GM20000 (cell line): Measurements from ENCODE around the gene MVB12B.

Experiments
- DNase-seq: peaks from one replicate; pipeline ENCODE4 v3.0.0; 2012; ENCODE audit warnings: low spot score
- CTCF ChIP-seq: IDR thresholded peaks from 2 replicates; pipeline ENCODE4 v1.5.1; 2012; ENCODE audit warnings: mild to moderate bottlenecking, control low read depth; ENCODE audit errors: extremely low read depth, missing control alignments

The MVB12B gene

DNA sequence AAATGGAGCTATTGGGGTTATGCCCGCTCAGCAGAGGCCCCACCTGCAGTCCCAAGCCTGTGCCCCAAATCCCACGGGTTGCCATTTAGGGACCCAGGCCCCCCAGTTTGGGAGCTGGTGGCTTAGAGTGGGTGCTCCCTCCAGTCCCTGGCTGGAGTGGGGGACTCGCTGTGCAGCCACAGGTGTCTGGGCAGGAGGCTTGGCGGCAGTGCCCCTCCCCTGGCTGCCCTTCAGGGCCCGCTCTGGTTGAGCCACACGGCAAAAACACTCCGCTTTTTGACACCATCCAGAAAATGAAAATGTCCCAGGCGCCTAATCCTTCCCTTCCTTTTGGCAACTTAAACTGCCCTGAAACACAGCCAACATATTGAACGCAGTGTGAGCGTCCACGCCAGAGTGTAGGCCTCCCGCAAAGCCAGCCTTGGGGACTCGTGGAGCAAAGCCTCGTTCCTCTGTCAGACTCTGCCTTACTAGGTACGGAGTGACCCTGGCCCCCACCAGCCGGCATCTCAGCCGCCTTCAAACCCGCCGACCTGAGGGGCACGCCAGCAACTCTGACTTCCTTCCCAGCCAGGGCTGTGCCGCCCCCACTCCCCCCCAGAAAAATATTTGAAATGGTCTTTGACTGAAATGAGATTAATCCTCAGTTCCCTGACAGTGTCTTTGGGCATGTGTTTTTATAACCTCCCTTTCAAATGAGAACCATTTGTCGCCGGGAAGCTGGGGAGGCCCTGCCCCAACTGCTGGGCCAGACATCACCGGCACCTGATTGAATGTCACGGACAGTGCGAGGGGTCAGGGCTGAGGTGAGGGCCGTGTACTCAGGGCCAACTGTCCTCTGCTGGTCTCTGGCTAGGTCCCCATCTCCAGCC, 188.6 kb downstream of the MVB12B start:
- DNase-seq = no peak
- no peak for TF ChIP-seq CTCF

DNA sequence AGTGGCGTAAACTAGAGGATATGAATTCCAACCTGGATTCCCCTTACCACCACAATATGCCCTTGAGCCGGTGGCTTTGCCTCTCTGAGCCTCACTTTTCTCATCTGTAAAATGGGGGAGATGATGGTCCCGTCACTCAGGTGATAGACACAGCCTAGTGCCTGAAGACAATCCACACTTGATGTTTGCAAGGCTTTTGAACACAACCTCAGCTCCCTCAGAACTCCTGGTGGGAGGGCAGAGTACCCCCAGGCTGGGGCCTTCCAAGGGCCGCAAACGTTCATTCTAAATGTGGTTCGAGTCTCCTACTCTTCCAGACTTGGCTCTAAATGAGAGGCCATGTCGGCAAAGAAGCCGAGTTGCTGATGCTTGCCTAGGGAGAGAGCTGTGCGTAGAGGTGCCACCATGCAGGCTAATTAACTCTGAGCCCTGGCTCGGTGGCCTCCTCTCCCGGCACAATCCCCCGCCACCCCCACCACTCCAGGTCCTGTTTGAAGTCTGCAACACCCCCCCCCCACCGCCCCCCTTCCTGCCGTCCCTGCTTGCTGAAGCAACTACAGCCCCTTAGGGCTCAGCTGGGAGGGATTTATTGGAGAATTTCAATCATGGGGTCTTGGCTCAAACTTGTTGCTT, 189.4 kb downstream of the MVB12B start:
- DNase-seq = no peak
- TF ChIP-seq CTCF = no peak

DNA sequence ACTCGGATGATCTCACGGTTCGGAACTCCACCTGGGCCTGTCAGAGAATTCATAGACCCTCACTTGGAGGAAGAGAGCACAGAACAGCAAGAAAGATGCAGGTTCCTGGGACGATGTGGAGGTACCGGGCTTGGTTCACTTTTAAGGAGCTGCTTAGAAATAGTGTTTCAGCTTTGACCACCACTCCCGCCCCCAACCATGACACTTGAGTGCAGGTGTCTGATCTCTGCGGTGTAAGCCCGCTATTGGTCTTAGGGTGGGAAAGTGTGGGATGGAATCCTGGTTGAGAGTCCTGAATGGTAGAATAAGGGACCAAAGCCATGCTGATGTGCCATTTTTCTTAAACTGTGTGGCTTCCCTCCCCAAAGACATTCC, 189.9 kb downstream of the MVB12B start:
- no peak for DNase-seq
- TF ChIP-seq CTCF = no peak

DNA sequence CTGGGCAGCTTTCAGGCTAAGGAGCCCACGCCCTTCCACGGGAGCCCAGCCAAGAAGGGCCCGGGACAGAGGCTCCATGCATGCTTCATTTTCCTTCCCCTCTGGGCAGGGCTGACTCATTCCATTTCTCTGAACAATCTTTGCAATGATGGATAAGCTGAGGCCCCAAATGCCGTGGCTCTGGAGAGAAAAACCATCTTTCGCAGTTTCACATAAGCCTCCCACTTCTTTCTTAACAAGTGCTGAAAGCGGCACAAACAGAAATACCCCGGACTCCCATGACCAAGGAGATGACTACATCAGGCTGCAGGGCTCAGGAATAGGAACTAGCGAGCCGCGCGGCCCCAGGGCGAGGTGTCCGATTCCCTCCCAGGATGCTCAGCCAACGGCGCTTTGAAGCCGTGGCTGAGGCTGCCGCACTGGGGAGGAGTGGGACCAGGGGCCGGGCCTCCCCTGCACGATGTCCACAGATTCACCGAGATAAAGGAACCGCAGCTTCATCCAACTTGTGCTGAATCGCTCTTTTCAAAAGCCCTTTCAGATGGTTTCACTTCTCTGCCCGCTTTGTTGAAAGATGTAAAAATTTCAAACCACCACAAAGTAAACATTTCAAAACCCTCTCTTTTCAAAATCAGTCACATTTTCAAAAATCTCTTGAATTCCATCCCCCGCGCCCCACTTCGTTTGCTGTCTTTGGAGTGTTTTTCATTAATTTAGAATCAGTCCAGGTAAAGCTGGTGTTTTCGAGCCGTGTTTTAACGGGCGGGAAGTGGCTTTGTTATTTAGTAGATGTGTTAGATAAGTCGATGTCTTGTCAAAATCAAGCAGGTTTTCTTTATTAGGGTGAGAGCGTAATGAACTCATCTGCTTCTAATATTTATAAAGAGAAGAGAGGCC, 190.6 kb downstream of the MVB12B start:
- TF ChIP-seq CTCF = no peak
- DNase-seq = peak; percentile 59

- DNase-seq = no peak
- TF ChIP-seq CTCF = no peak
Measured at GRCh38 chr9:126517833-126518356, 191.3 kb downstream of the MVB12B start.

DNA sequence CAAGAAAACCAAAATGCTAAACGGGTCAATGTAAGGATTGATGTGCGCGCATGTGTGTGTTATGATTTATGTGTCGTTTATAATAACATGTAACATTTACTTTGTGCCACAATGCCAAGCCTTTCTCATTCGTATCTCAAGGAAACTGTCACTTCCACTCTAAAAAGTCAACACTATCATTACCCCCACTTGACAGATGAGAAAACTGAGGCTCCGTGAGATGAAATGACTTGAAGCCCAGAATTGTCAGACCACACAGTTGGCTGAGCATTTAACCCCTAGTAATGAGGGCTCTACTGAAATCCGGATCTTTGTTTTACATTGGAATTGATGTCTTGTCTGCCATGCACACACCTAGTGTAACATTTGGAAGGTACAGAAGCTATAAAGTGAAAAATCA, 192.1 kb downstream of the MVB12B start:
- TF ChIP-seq CTCF = no peak
- DNase-seq = no peak
